ENCODE results near the gene MAD1L1.

Gene MAD1L1

GRCh38 chr7:1917221-1918062 is 315.3 kb downstream of the MAD1L1 start:
- DNase-seq = no peak

- DNase-seq = no peak
These were observed 316.2 kb downstream of the MAD1L1 start for GRCh38 chr7:1916601-1916970.

GRCh38 chr7:1915956-1916600 is 316.7 kb downstream of the MAD1L1 start:
- DNase-seq = no peak

GRCh38 chr7:1915326-1915725 is 317.4 kb downstream of the MAD1L1 start:
- no peak for DNase-seq

- no peak for DNase-seq
These were observed 318.0 kb downstream of the MAD1L1 start for GRCh38 chr7:1914743-1915142.

DNA sequence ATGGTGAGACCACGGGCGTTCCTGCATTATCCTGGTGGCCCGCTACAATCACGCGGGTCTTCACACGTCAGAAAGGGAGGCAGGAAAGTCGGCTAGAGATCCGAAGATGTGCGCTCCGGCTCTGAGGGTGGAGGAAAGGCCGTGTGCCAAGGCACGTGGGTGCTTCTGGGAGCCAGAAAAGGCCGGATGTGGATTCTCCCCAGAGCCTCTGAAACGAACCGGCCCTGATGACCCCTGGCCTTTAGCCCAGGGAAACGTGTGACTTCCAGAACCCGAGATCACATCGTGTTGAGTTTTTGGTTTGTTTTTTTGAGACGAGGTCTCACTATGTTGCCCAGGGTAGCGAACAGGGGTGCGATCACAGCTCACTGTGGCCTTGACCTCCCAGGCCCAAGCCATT is 318.4 kb downstream of the MAD1L1 start:
- DNase-seq = no peak

GRCh38 chr7:1913466-1914282 is 319.1 kb downstream of the MAD1L1 start:
- DNase-seq = no peak

GRCh38 chr7:1912593-1913465 is 319.9 kb downstream of the MAD1L1 start:
- no peak for DNase-seq

DNA sequence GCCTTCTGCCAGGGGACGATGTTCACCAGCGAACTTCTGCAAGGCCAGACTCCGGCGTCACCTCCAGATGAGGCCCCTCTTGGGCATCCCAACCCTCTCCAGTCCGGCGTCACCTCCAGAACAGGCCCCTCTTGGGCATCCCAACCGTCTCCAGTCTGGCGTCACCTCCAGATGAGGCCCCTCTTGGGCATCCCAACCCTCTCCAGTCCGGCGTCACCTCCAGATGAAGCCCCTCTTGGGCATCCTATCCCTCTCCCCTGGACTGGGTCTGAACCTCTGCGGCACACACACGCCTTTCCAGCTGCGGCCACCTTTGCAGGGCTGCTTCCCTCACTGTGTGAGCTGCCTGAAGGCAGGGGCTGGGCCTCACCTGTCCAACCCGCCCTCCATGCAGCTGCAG is 321.2 kb downstream of the MAD1L1 start:
- no peak for DNase-seq

- no peak for DNase-seq
These were observed 321.9 kb downstream of the MAD1L1 start for GRCh38 chr7:1910827-1911226.

GRCh38 chr7:1910081-1910685 is 322.6 kb downstream of the MAD1L1 start:
- no peak for DNase-seq

- DNase-seq = no peak
These were observed 323.3 kb downstream of the MAD1L1 start for GRCh38 chr7:1909476-1909875.

DNA sequence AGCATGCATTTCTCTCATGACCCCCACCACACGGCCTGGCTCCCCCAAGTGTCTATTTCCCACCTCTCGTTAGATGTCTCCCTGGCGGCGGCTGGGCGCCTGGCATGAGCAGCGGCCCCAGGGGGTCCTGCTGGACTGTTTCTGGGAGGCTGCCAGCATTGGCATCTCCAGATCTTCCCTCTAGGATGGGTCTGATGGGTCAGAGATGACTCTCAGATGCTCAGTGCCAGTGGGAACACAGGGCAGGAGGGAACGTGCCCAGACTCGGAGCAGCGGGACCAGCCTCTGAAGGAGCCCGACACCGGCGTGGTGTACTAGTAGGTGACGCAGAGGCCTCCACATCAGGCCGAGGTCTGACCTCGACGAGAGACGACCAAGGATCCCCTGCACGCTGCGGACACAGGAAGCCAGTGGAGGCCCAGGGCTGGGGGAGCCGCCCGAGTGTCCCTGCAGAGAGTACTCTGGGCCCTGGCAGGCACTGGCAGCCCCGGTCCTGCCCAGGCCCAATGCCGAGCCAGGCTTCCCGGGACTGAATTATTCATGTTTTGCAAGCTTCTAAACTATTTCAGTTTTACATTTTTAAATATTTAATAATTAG is 323.8 kb downstream of the MAD1L1 start:
- no peak for DNase-seq

- DNase-seq = no peak
These were observed 324.9 kb downstream of the MAD1L1 start for GRCh38 chr7:1907751-1908365.

DNA sequence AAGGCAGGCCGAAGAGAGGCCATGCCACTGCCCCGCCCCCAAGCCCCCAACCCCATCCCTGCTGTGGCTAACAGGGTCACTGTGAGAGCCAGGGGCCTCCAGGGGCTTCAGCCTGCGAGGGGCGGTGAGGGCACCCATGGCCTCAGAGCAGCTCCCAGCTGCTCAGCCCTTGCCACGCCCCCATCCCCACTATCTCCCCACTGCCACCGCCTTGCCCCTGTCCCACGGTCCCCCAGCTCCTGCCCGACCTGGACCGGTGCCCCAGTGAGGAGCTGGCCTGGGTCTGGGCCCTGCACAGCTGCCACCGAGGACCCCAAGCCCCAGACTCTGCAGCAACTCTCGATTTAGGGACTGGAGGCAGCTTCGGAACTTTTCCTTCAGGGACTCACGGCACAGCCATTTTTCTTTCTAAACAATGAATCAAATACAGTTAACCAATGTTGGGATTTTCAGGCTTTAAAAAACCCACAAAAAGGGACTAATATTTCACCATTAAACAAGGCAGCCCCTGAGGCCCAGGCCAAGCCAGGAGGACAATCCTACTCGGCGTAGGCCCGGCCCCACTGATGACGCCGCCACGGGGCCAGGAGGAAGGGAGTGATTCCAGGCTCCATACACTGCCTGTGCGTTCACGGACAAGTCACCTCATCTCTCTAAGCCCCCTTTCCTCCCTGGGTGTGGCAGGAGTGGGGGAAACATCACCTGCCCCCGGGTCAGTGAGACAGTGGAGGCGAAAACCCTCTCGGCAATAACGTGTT is 325.6 kb downstream of the MAD1L1 start:
- no peak for DNase-seq

GRCh38 chr7:1906087-1906830 is 326.5 kb downstream of the MAD1L1 start:
- no peak for DNase-seq

- no peak for DNase-seq
These were observed 330.4 kb downstream of the MAD1L1 start for GRCh38 chr7:1902231-1902855.

- DNase-seq = no peak
These were observed 331.1 kb downstream of the MAD1L1 start for GRCh38 chr7:1901431-1902210.
